GM23338 (cell line): Measurements from ENCODE around the gene DAO. TPM values are rescaled to one million over a fixed set of nuclear protein-coding genes. Genes with fewer than 3 reads are reported as not detected.

ENCODE experiments used
- ATAC-seq: fragments of 200-7000 bp; cut with Tn5 transposase; 3 replicates; pipeline ENCODE4 v1.9.1; 2020
- DNase-seq: peaks from one replicate; pipeline ENCODE4 v3.0.0-alpha.2; 2015; ENCODE audit warnings: low spot score
- H2AFZ ChIP-seq: fragments of 200-600 bp; sonication (generic); 2 replicates; pipeline ENCODE4 v1.8.0; 2016; ENCODE audit warnings: antibody characterized with exemption, mild to moderate bottlenecking, moderate library complexity
- H3F3A ChIP-seq: fragments of 200-600 bp; sonication (generic); replicated peaks from 2 replicates; pipeline ENCODE4 v1.8.0; 2017; ENCODE audit warnings: antibody characterized with exemption, mixed run types, low read depth
- H3K27ac ChIP-seq: fragments of 200-600 bp; sonication (generic); 2 replicates; pipeline ENCODE4 v1.6.1; 2016; ENCODE audit warnings: low read depth
- H3K27me3 ChIP-seq: fragments of 200-600 bp; sonication (generic); 2 replicates; pipeline ENCODE4 v1.8.0; 2016; ENCODE audit warnings: mild to moderate bottlenecking, mixed run types, moderate library complexity; ENCODE audit not compliant: insufficient read depth
- H3K36me3 ChIP-seq: fragments of 200-600 bp; sonication (generic); 2 replicates; pipeline ENCODE4 v1.8.0; 2016; ENCODE audit warnings: mild to moderate bottlenecking; ENCODE audit not compliant: insufficient read depth
- H3K4me1 ChIP-seq: fragments of 200-600 bp; sonication (generic); 2 replicates; pipeline ENCODE4 v1.8.0; 2016; ENCODE audit warnings: mild to moderate bottlenecking, moderate library complexity; ENCODE audit not compliant: insufficient read depth
- H3K4me2 ChIP-seq: fragments of 200-600 bp; sonication (generic); 2 replicates; pipeline ENCODE4 v1.7.1; 2017; ENCODE audit warnings: mixed run types
- H3K4me3 ChIP-seq: fragments of 200-600 bp; sonication (generic); 2 replicates; pipeline ENCODE4 v1.6.1; 2016; ENCODE audit warnings: mixed run types
- H3K79me2 ChIP-seq: fragments of 200-600 bp; sonication (generic); replicated peaks from 2 replicates; pipeline ENCODE4 v1.8.0; 2017; ENCODE audit warnings: mild to moderate bottlenecking; ENCODE audit not compliant: insufficient read depth
- H3K9me2 ChIP-seq: fragments of 200-600 bp; sonication (generic); 2 replicates; pipeline ENCODE4 v1.8.0; 2017; ENCODE audit not compliant: insufficient read depth
- H4K20me1 ChIP-seq: fragments of 200-600 bp; sonication (generic); replicated peaks from 2 replicates; pipeline ENCODE4 v1.8.0; 2017; ENCODE audit warnings: mild to moderate bottlenecking; ENCODE audit not compliant: insufficient read depth
- H3K27ac Mint-ChIP-seq: 2 replicates; pipeline ENCODE4 v1.8.0; 2020; ENCODE audit warnings: inconsistent platforms, mild to moderate bottlenecking, moderate library complexity, mixed read lengths
- H3K27me3 Mint-ChIP-seq: 3 replicates; pipeline ENCODE4 v1.8.0; 2022; ENCODE audit warnings: low read depth, mild to moderate bottlenecking, moderate library complexity, mixed read lengths, inconsistent platforms; ENCODE audit not compliant: insufficient read depth, poor library complexity
- H3K36me3 Mint-ChIP-seq: 3 replicates; pipeline ENCODE4 v1.8.0; 2021; ENCODE audit warnings: low read depth, mild to moderate bottlenecking, inconsistent platforms, moderate library complexity, mixed read lengths
- H3K4me1 Mint-ChIP-seq: 3 replicates; pipeline ENCODE4 v1.8.0; 2020; ENCODE audit warnings: mild to moderate bottlenecking, inconsistent platforms, mixed read lengths
- H3K4me3 Mint-ChIP-seq: 3 replicates; pipeline ENCODE4 v1.8.0; 2021; ENCODE audit warnings: moderate library complexity, mild to moderate bottlenecking, inconsistent platforms, mixed read lengths
- H3K9me3 Mint-ChIP-seq: 3 replicates; pipeline ENCODE4 v1.8.0; 2020; ENCODE audit warnings: moderate library complexity, mild to moderate bottlenecking, inconsistent platforms, mixed read lengths
- CREB1 ChIP-seq: fragments of 250-450 bp; sonication (Bioruptor Pico); IDR thresholded peaks from 2 replicates; pipeline ENCODE4 v1.5.0; 2020; ENCODE audit warnings: low read depth, mild to moderate bottlenecking, moderate library complexity
- CTCF ChIP-seq, 2 experiments: fragments of 200-600 bp in 1 of 2; sonication (generic) in 1 of 2; conservative IDR thresholded peaks; 2 replicates each; pipeline versions ENCODE4 v1.5.1 to v1.6.1; 2016 to 2017; ENCODE audit warnings: antibody characterized with exemption in 2 of 2, low read depth in 2 of 2, mild to moderate bottlenecking in 2 of 2, moderate library complexity in 1 of 2
- ETS1 ChIP-seq: IDR thresholded peaks from 2 replicates; pipeline ENCODE4 v1.6.1; 2016; ENCODE audit warnings: antibody characterized with exemption
- EZH2 ChIP-seq: fragments of 200-600 bp; sonication (generic); IDR thresholded peaks from one replicate; pipeline ENCODE4 v1.8.0; 2017; ENCODE audit warnings: antibody characterized with exemption, mild to moderate bottlenecking, low read depth; ENCODE audit not compliant: unreplicated experiment
- EZH2phosphoT487 ChIP-seq: fragments of 200-600 bp; sonication (generic); IDR thresholded peaks from one replicate; pipeline ENCODE4 v1.8.1; 2018; ENCODE audit warnings: antibody characterized with exemption; ENCODE audit not compliant: unreplicated experiment
- JUNB ChIP-seq: IDR thresholded peaks from one replicate; pipeline ENCODE4 v1.6.1; 2016; ENCODE audit warnings: antibody characterized with exemption; ENCODE audit not compliant: unreplicated experiment
- NANOG ChIP-seq: IDR thresholded peaks from 2 replicates; pipeline ENCODE4 v1.6.1; 2016; ENCODE audit warnings: antibody characterized with exemption, borderline replicate concordance
- POLR2AphosphoS5 ChIP-seq: IDR thresholded peaks from 2 replicates; pipeline ENCODE4 v1.6.1; 2016; ENCODE audit warnings: antibody characterized with exemption, low read depth
- REST ChIP-seq: IDR thresholded peaks from one replicate; pipeline ENCODE4 v1.6.1; 2018; ENCODE audit warnings: antibody characterized with exemption; ENCODE audit not compliant: unreplicated experiment
- STAT1 ChIP-seq: IDR thresholded peaks from one replicate; pipeline ENCODE4 v1.6.1; 2016; ENCODE audit warnings: antibody characterized with exemption; ENCODE audit not compliant: unreplicated experiment
- ZNF114 ChIP-seq: fragments of 250-450 bp; sonication (Bioruptor Pico); IDR thresholded peaks from 2 replicates; pipeline ENCODE4 v1.5.0; 2020; ENCODE audit warnings: mild to moderate bottlenecking, moderate library complexity
- ZNF331 ChIP-seq: fragments of 250-450 bp; sonication (Bioruptor Pico); IDR thresholded peaks from 2 replicates; pipeline ENCODE4 v1.5.0; 2020; ENCODE audit warnings: low read depth, mild to moderate bottlenecking, moderate library complexity
- ZNF462 ChIP-seq: fragments of 250-450 bp; sonication (Bioruptor Pico); IDR thresholded peaks from 2 replicates; pipeline ENCODE4 v1.5.0; 2020; ENCODE audit warnings: mild to moderate bottlenecking, moderate library complexity
- polyA plus RNA-seq: library from polyadenylated mRNA; unstranded; fragments of >200 nt; fragmentation: Nextera tagmentation; extraction: Ambion mirVana; gene quantifications from 2 replicates; pipeline ENCODE4 v1.2.1, GENCODE V29; 2016
- total RNA-seq: library from RNA; depleted of rRNA; stranded (reverse); fragments of >200 nt; shearing (Covaris generic); gene quantifications from 2 replicates; pipeline ENCODE4 v1.2.3, GENCODE V29; 2014

The DAO gene
- total and polyA plus RNA-seq, 2 experiments from 2014 or later, result not detected

- TF ChIP-seq ETS1 (no peak), EZH2 (no peak), POLR2AphosphoS5 (no peak)
Measured at GRCh38 chr12:108843187-108843586, 36.7 kb upstream of the DAO start (continued).

GRCh38 chr12:108845696-108846095, 34.2 kb upstream of the DAO start:
- no peak overlapping the region; the same call in 2 of the 3 replicates for H3K4me3 Mint-ChIP-seq
- H3K36me3 ChIP-seq, result peaks cover 5% of the 10 kb centered on the region
- TF ChIP-seq POLR2AphosphoS5 (no peak), ZNF331 (CRISPR knock-in tag) (no peak), NANOG (no peak), CTCF (conservative IDR thresholded peaks at IDR 0.05; ENCODE audit: low read depth in 2 of 2) (no peak), STAT1 (no peak), EZH2phosphoT487 (no peak), CREB1 (CRISPR knock-in tag) (no peak), REST (no peak), EZH2 (no peak), JUNB (no peak), ZNF462 (CRISPR knock-in tag) (no peak), ZNF114 (CRISPR knock-in tag) (no peak)

More at GRCh38 chr12:108845696-108846095, 34.2 kb upstream of the DAO start:
- Mint-ChIP-seq H3K27ac (no peak overlapping the region), H3K36me3 (peaks cover 55% of the 10 kb centered on the region), H3K27me3 (no peaks in the 10 kb centered on the region), H3K4me1 (peaks cover 4% of the 10 kb centered on the region), H3K9me3 (peaks cover 3% of the 10 kb centered on the region)
- no peak overlapping the region for H3K4me2 ChIP-seq
- DNase-seq (no peak), ATAC-seq (no peak)
- H3K9me2 ChIP-seq, result no peaks in the 10 kb centered on the region
- no peaks in the 10 kb centered on the region; the same call in 1 of the 2 replicates for H3K79me2 ChIP-seq
- no peak overlapping the region for H2AFZ ChIP-seq
- no peaks in the 10 kb centered on the region for H3K4me1 ChIP-seq
- no peak overlapping the region for H3K27ac ChIP-seq
- no peak overlapping the region for H3K4me3 ChIP-seq
- no peaks in the 10 kb centered on the region for H3F3A ChIP-seq
- no peaks in the 10 kb centered on the region for H3K27me3 ChIP-seq
- peaks cover 4% of the 10 kb centered on the region; the same call in 1 of the 2 replicates for H4K20me1 ChIP-seq
